ENCODE data around the gene ARL13A. TPM values are rescaled to one million over a fixed set of nuclear protein-coding genes. Genes with fewer than 3 reads are reported as not detected.

ARL13A gene
- total RNA-seq (2022) (not detected in 2 replicates), Bru-seq, nascent RNA (percentile 4 among the genes with signal in this experiment), BruChase-seq, experiment 1, labeled RNA remaining after a 2-hour chase (not detected), BruChase-seq, experiment 2, labeled RNA remaining after a 6-hour chase (percentile 4 among the genes with signal in this experiment)
- long read RNA-seq = 0 reads

GRCh38 chrX:100969408-100969807, at the start of gene ARL13A:
Gene ARL13A, plus strand, starts transcription at chrX:100969708. Its CDS starts 3,982 bp downstream, at chrX:100973690.
- H3K9me3 Mint-ChIP-seq (ENCODE audit: unreplicated experiment) = no peaks in the 10 kb centered on the region
- no peaks in the 10 kb centered on the region for H3K27me3 Mint-ChIP-seq (ENCODE audit: insufficient read depth, unreplicated experiment)
- H3K4me1 Mint-ChIP-seq (ENCODE audit: low read depth, unreplicated experiment) = peaks cover 2% of the 10 kb centered on the region
- CTCF ChIA-PET = no interaction called here
- intact Hi-C loops (cut with micrococcal nuclease; ENCODE audit: unreplicated experiment) = no loop called here
- no peaks in the 10 kb centered on the region for H3K36me3 Mint-ChIP-seq (ENCODE audit: insufficient read depth, unreplicated experiment)
- Histone ChIP-seq H3K36me3 (ENCODE audit: control insufficient read depth, insufficient read depth, low read length) (no peaks in the 10 kb centered on the region), H3K4me3 (ENCODE audit: low read depth, low read length) (no peak within 1 kb of the TSS), H3K27me3 (replicated peaks; ENCODE audit: control insufficient read depth, insufficient read depth, low read length) (no peaks in the 10 kb centered on the region), H3K9me3 (no peaks in the 10 kb centered on the region), H3K4me1 (no peaks in the 10 kb centered on the region)
- no peak for DNase-seq
- TF ChIP-seq CTCF (IDR thresholded peaks at IDR 0.05; ENCODE audit: insufficient read depth in 1 of 2, low read depth in 1 of 2, low read length in 1 of 2, severe bottlenecking in 1 of 2, unreplicated experiment in 1 of 2) = no peak
- H3K27ac Mint-ChIP-seq (ENCODE audit: unreplicated experiment) = no peak within 1 kb of the TSS
- no TSS peak for BruUV-seq (replicated peaks)
- POLR2A ChIA-PET = no interaction called here
- H3K4me3 Mint-ChIP-seq (ENCODE audit: unreplicated experiment) = no peak within 1 kb of the TSS

GRCh38 chrX:100924375-100924774, 45.1 kb upstream of the ARL13A start:
- Histone ChIP-seq H3K4me3 (ENCODE audit: low read depth, low read length) (no peak overlapping the region), H3K27me3 (replicated peaks; ENCODE audit: control insufficient read depth, insufficient read depth, low read length) (no peaks in the 10 kb centered on the region), H3K36me3 (ENCODE audit: control insufficient read depth, insufficient read depth, low read length) (no peaks in the 10 kb centered on the region), H3K9me3 (no peaks in the 10 kb centered on the region), H3K4me1 (peaks cover 13% of the 10 kb centered on the region)
- BruUV-seq (replicated peaks) = no TSS peak
- DNase-seq = peak in 1 of 2 experiments; percentile 23
- H3K36me3 Mint-ChIP-seq (ENCODE audit: insufficient read depth, unreplicated experiment) = peaks cover 17% of the 10 kb centered on the region
- H3K9me3 Mint-ChIP-seq (ENCODE audit: unreplicated experiment) = no peaks in the 10 kb centered on the region
- no peaks in the 10 kb centered on the region for H3K27me3 Mint-ChIP-seq (ENCODE audit: insufficient read depth, unreplicated experiment)
- POLR2A ChIA-PET = no interaction called here
- intact Hi-C loops (cut with micrococcal nuclease; ENCODE audit: unreplicated experiment) = loop anchor here (10.0 kb wide), 1 partner anchor 130 kb away; the partner anchor contains the start of gene TRMT2B
- TF ChIP-seq CTCF (IDR thresholded peaks at IDR 0.05; ENCODE audit: insufficient read depth in 1 of 2, low read depth in 1 of 2, low read length in 1 of 2, severe bottlenecking in 1 of 2, unreplicated experiment in 1 of 2) = no peak
- H3K4me1 Mint-ChIP-seq (ENCODE audit: low read depth, unreplicated experiment) = peaks cover 7% of the 10 kb centered on the region
- CTCF ChIA-PET = no interaction called here
- peak overlapping the region; percentile 1 for H3K27ac Mint-ChIP-seq (ENCODE audit: unreplicated experiment)
- H3K4me3 Mint-ChIP-seq (ENCODE audit: unreplicated experiment) = peak overlapping the region; percentile 88

GRCh38 chrX:100926453-100926852, 43.1 kb upstream of the ARL13A start:
- TSS peak; percentile 10 for BruUV-seq (replicated peaks)
- intact Hi-C loops (cut with micrococcal nuclease; ENCODE audit: unreplicated experiment) = loop anchor here (1.0 to 10.0 kb wide), 2 partner anchors 128 to 172 kb away; partner anchors contain the start of genes CENPI and TRMT2B
- Mint-ChIP-seq H3K4me3 (ENCODE audit: unreplicated experiment) (peak overlapping the region; percentile 88), H3K4me1 (ENCODE audit: low read depth, unreplicated experiment) (peaks cover 7% of the 10 kb centered on the region), H3K36me3 (ENCODE audit: insufficient read depth, unreplicated experiment) (peaks cover 10% of the 10 kb centered on the region), H3K9me3 (ENCODE audit: unreplicated experiment) (peaks cover 6% of the 10 kb centered on the region), H3K27ac (ENCODE audit: unreplicated experiment) (peak overlapping the region; percentile 48), H3K27me3 (ENCODE audit: insufficient read depth, unreplicated experiment) (no peaks in the 10 kb centered on the region)
- Histone ChIP-seq H3K27me3 (replicated peaks; ENCODE audit: control insufficient read depth, insufficient read depth, low read length) (no peaks in the 10 kb centered on the region), H3K9me3 (no peaks in the 10 kb centered on the region), H3K4me1 (peaks cover 13% of the 10 kb centered on the region), H3K4me3 (ENCODE audit: low read depth, low read length) (peak overlapping the region; percentile 49), H3K36me3 (ENCODE audit: control insufficient read depth, insufficient read depth, low read length) (no peaks in the 10 kb centered on the region)
- ChIA-PET CTCF (no interaction called here), POLR2A (no interaction called here)
- DNase-seq = peak; percentile 46 to 64
- TF ChIP-seq CTCF (IDR thresholded peaks at IDR 0.05; ENCODE audit: insufficient read depth in 1 of 2, low read depth in 1 of 2, low read length in 1 of 2, severe bottlenecking in 1 of 2, unreplicated experiment in 1 of 2) = no peak

Measured in Caco-2 (cell line).